ENCODE data around the gene PNKD. TPM values are rescaled to one million over a fixed set of nuclear protein-coding genes. Genes with fewer than 3 reads are reported as not detected.

PNKD gene
- total and polyA plus RNA-seq, 2 experiments from 2014 or later: 28.2 to 83.3 TPM

DNA sequence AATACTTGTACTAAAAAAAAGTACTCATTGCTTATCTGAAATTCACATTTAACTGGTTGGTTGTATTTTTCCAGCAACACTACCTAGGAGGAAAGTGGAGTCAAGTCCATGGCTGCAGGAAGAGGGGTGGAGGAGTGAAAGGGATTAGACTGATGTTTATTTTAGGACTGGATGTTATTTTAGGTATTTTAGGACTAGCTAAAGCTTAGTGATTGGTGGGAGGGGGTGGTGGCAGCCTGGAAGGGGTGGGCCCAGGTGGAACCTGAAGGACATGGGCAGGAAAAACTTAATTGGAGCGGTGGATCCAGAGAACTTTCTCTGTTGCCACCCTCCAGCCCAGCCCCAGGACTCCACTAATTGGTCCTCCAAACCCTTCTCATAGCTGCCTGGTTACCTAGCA lies 25.9 kb downstream of the PNKD start:
- Histone ChIP-seq H2AFZ (no peak overlapping the region), H3F3A (replicated peaks; ENCODE audit: low read depth) (no peaks in the 10 kb centered on the region), H3K9me2 (ENCODE audit: insufficient read depth) (no peaks in the 10 kb centered on the region), H3K4me1 (ENCODE audit: insufficient read depth) (peaks cover 22% of the 10 kb centered on the region), H3K4me3 (no peak overlapping the region), H3K36me3 (ENCODE audit: insufficient read depth) (no peaks in the 10 kb centered on the region), H4K20me1 (replicated peaks; ENCODE audit: insufficient read depth) (no peaks in the 10 kb centered on the region), H3K27me3 (ENCODE audit: insufficient read depth) (peaks cover 4% of the 10 kb centered on the region; the same call in 1 of the 2 replicates), H3K79me2 (replicated peaks; ENCODE audit: insufficient read depth) (no peaks in the 10 kb centered on the region), H3K4me2 (no peak overlapping the region), H3K27ac (ENCODE audit: low read depth) (no peak overlapping the region)
- Mint-ChIP-seq H3K27ac (no peak overlapping the region), H3K4me3 (no peak overlapping the region), H3K9me3 (no peaks in the 10 kb centered on the region; the same call in 2 of the 3 replicates), H3K4me1 (peaks cover 34% of the 10 kb centered on the region), H3K27me3 (ENCODE audit: insufficient read depth, low read depth, poor library complexity) (peaks cover 16% of the 10 kb centered on the region), H3K36me3 (ENCODE audit: low read depth) (no peaks in the 10 kb centered on the region)
- ATAC-seq (no peak), DNase-seq (ENCODE audit: low spot score) (no peak)
- TF ChIP-seq EZH2 (IDR thresholded peaks at IDR 0.05; ENCODE audit: low read depth, unreplicated experiment): no peak
- no peak for TF ChIP-seq NANOG (IDR thresholded peaks at IDR 0.05; ENCODE audit: borderline replicate concordance)
- no peak for TF ChIP-seq ZNF331 (CRISPR knock-in tag; IDR thresholded peaks at IDR 0.05; ENCODE audit: low read depth)
- TF ChIP-seq CREB1 (CRISPR knock-in tag; IDR thresholded peaks at IDR 0.05; ENCODE audit: low read depth): no peak
- TF ChIP-seq STAT1 (IDR thresholded peaks at IDR 0.05; ENCODE audit: unreplicated experiment): no peak
- no peak for TF ChIP-seq EZH2phosphoT487 (IDR thresholded peaks at IDR 0.05; ENCODE audit: unreplicated experiment)
- TF ChIP-seq, protein P1, sequence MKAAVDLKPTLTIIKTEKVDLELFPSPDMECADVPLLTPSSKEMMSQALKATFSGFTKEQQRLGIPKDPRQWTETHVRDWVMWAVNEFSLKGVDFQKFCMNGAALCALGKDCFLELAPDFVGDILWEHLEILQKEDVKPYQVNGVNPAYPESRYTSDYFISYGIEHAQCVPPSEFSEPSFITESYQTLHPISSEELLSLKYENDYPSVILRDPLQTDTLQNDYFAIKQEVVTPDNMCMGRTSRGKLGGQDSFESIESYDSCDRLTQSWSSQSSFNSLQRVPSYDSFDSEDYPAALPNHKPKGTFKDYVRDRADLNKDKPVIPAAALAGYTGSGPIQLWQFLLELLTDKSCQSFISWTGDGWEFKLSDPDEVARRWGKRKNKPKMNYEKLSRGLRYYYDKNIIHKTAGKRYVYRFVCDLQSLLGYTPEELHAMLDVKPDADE (IDR thresholded peaks at IDR 0.05): no peak
- no peak for TF ChIP-seq POLR2AphosphoS5 (IDR thresholded peaks at IDR 0.05; ENCODE audit: low read depth)
- no peak for TF ChIP-seq JUNB (IDR thresholded peaks at IDR 0.05; ENCODE audit: unreplicated experiment)
- no peak for TF ChIP-seq ZNF114 (CRISPR knock-in tag; IDR thresholded peaks at IDR 0.05)
- TF ChIP-seq, protein P2, sequence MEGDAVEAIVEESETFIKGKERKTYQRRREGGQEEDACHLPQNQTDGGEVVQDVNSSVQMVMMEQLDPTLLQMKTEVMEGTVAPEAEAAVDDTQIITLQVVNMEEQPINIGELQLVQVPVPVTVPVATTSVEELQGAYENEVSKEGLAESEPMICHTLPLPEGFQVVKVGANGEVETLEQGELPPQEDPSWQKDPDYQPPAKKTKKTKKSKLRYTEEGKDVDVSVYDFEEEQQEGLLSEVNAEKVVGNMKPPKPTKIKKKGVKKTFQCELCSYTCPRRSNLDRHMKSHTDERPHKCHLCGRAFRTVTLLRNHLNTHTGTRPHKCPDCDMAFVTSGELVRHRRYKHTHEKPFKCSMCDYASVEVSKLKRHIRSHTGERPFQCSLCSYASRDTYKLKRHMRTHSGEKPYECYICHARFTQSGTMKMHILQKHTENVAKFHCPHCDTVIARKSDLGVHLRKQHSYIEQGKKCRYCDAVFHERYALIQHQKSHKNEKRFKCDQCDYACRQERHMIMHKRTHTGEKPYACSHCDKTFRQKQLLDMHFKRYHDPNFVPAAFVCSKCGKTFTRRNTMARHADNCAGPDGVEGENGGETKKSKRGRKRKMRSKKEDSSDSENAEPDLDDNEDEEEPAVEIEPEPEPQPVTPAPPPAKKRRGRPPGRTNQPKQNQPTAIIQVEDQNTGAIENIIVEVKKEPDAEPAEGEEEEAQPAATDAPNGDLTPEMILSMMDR (conservative IDR thresholded peaks at IDR 0.05; ENCODE audit: low read depth in 2 of 2): no peak
- TF ChIP-seq, protein P3, sequence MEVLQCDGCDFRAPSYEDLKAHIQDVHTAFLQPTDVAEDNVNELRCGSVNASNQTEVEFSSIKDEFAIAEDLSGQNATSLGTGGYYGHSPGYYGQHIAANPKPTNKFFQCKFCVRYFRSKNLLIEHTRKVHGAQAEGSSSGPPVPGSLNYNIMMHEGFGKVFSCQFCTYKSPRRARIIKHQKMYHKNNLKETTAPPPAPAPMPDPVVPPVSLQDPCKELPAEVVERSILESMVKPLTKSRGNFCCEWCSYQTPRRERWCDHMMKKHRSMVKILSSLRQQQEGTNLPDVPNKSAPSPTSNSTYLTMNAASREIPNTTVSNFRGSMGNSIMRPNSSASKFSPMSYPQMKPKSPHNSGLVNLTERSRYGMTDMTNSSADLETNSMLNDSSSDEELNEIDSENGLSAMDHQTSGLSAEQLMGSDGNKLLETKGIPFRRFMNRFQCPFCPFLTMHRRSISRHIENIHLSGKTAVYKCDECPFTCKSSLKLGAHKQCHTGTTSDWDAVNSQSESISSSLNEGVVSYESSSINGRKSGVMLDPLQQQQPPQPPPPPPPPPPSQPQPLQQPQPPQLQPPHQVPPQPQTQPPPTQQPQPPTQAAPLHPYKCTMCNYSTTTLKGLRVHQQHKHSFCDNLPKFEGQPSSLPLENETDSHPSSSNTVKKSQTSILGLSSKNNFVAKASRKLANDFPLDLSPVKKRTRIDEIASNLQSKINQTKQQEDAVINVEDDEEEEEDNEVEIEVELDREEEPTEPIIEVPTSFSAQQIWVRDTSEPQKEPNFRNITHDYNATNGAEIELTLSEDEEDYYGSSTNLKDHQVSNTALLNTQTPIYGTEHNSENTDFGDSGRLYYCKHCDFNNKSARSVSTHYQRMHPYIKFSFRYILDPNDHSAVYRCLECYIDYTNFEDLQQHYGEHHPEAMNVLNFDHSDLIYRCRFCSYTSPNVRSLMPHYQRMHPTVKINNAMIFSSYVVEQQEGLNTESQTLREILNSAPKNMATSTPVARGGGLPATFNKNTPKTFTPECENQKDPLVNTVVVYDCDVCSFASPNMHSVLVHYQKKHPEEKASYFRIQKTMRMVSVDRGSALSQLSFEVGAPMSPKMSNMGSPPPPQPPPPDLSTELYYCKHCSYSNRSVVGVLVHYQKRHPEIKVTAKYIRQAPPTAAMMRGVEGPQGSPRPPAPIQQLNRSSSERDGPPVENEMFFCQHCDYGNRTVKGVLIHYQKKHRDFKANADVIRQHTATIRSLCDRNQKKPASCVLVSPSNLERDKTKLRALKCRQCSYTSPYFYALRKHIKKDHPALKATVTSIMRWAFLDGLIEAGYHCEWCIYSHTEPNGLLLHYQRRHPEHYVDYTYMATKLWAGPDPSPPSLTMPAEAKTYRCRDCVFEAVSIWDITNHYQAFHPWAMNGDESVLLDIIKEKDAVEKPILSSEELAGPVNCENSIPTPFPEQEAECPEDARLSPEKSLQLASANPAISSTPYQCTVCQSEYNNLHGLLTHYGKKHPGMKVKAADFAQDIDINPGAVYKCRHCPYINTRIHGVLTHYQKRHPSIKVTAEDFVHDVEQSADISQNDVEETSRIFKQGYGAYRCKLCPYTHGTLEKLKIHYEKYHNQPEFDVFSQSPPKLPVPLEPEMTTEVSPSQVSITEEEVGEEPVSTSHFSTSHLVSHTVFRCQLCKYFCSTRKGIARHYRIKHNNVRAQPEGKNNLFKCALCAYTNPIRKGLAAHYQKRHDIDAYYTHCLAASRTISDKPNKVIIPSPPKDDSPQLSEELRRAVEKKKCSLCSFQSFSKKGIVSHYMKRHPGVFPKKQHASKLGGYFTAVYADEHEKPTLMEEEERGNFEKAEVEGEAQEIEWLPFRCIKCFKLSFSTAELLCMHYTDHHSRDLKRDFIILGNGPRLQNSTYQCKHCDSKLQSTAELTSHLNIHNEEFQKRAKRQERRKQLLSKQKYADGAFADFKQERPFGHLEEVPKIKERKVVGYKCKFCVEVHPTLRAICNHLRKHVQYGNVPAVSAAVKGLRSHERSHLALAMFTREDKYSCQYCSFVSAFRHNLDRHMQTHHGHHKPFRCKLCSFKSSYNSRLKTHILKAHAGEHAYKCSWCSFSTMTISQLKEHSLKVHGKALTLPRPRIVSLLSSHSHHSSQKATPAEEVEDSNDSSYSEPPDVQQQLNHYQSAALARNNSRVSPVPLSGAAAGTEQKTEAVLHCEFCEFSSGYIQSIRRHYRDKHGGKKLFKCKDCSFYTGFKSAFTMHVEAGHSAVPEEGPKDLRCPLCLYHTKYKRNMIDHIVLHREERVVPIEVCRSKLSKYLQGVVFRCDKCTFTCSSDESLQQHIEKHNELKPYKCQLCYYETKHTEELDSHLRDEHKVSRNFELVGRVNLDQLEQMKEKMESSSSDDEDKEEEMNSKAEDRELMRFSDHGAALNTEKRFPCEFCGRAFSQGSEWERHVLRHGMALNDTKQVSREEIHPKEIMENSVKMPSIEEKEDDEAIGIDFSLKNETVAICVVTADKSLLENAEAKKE (CRISPR knock-in tag; IDR thresholded peaks at IDR 0.05): no peak
- TF ChIP-seq, protein P4, sequence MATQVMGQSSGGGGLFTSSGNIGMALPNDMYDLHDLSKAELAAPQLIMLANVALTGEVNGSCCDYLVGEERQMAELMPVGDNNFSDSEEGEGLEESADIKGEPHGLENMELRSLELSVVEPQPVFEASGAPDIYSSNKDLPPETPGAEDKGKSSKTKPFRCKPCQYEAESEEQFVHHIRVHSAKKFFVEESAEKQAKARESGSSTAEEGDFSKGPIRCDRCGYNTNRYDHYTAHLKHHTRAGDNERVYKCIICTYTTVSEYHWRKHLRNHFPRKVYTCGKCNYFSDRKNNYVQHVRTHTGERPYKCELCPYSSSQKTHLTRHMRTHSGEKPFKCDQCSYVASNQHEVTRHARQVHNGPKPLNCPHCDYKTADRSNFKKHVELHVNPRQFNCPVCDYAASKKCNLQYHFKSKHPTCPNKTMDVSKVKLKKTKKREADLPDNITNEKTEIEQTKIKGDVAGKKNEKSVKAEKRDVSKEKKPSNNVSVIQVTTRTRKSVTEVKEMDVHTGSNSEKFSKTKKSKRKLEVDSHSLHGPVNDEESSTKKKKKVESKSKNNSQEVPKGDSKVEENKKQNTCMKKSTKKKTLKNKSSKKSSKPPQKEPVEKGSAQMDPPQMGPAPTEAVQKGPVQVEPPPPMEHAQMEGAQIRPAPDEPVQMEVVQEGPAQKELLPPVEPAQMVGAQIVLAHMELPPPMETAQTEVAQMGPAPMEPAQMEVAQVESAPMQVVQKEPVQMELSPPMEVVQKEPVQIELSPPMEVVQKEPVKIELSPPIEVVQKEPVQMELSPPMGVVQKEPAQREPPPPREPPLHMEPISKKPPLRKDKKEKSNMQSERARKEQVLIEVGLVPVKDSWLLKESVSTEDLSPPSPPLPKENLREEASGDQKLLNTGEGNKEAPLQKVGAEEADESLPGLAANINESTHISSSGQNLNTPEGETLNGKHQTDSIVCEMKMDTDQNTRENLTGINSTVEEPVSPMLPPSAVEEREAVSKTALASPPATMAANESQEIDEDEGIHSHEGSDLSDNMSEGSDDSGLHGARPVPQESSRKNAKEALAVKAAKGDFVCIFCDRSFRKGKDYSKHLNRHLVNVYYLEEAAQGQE (IDR thresholded peaks at IDR 0.05; ENCODE audit: unreplicated experiment): no peak
